Memory B cell (primary cell): ENCODE results near the gene ZNF536.
"Not testable (repeated sequence)": the region's sequence is repeated elsewhere in the genome, so short reads cannot be mapped to it uniquely, and the experiment has no call there.

Source experiments
- ATAC-seq: fragments of 150-1000 bp; cut with Tn5 transposase; 2 replicates; pipeline ENCODE4 v1.10.0; 2021; ENCODE audit warnings: low read depth, mild to moderate bottlenecking, moderate library complexity
- DNase-seq, 2 donors: peaks; one replicate each; pipeline ENCODE4 v3.0.0; 2022; ENCODE audit warnings: low spot score in 2 of 2
- H3K27ac Mint-ChIP-seq: one replicate; pipeline ENCODE4 v1.8.0; 2022; ENCODE audit warnings: mild to moderate bottlenecking, moderate library complexity, mixed read lengths
- H3K27me3 Mint-ChIP-seq: one replicate; pipeline ENCODE4 v1.8.0; 2022; ENCODE audit warnings: mixed read lengths
- H3K36me3 Mint-ChIP-seq: one replicate; pipeline ENCODE4 v1.8.0; 2022; ENCODE audit warnings: mild to moderate bottlenecking, mixed read lengths
- H3K4me1 Mint-ChIP-seq: one replicate; pipeline ENCODE4 v1.8.0; 2022; ENCODE audit warnings: mixed read lengths
- H3K4me3 Mint-ChIP-seq: one replicate; pipeline ENCODE4 v1.8.0; 2022; ENCODE audit warnings: mild to moderate bottlenecking, moderate library complexity, mixed read lengths
- H3K9me3 Mint-ChIP-seq: one replicate; pipeline ENCODE4 v1.8.0; 2022; ENCODE audit warnings: mixed read lengths

Gene ZNF536

GRCh38 chr19:30450100-30450499 lies 77.9 kb downstream of the ZNF536 start:
- Mint-ChIP-seq H3K4me1 (no peaks in the 10 kb centered on the region), H3K4me3 (no peak overlapping the region), H3K36me3 (no peaks in the 10 kb centered on the region), H3K27ac (no peak overlapping the region), H3K9me3 (no peaks in the 10 kb centered on the region), H3K27me3 (no peaks in the 10 kb centered on the region)
- DNase-seq: no peak
- ATAC-seq: no peak

GRCh38 chr19:30450835-30451321 lies 78.7 kb downstream of the ZNF536 start:
- Mint-ChIP-seq H3K27ac (no peak overlapping the region), H3K4me3 (no peak overlapping the region), H3K27me3 (no peaks in the 10 kb centered on the region), H3K9me3 (no peaks in the 10 kb centered on the region), H3K4me1 (no peaks in the 10 kb centered on the region), H3K36me3 (no peaks in the 10 kb centered on the region)
- ATAC-seq (no peak), DNase-seq (no peak)

GRCh38 chr19:30452931-30453330 lies 80.7 kb downstream of the ZNF536 start:
- Mint-ChIP-seq H3K4me1 (no peaks in the 10 kb centered on the region), H3K9me3 (no peaks in the 10 kb centered on the region), H3K36me3 (no peaks in the 10 kb centered on the region), H3K27me3 (no peaks in the 10 kb centered on the region), H3K27ac (no peak overlapping the region), H3K4me3 (no peak overlapping the region)
- DNase-seq: no peak
- ATAC-seq: no peak

GRCh38 chr19:30453743-30454142 lies 81.6 kb downstream of the ZNF536 start:
- DNase-seq: no peak
- Mint-ChIP-seq H3K27me3 (no peaks in the 10 kb centered on the region), H3K4me1 (no peaks in the 10 kb centered on the region), H3K36me3 (no peaks in the 10 kb centered on the region), H3K27ac (no peak overlapping the region), H3K9me3 (no peaks in the 10 kb centered on the region), H3K4me3 (no peak overlapping the region)
- no peak for ATAC-seq

GRCh38 chr19:30455881-30456280 lies 83.7 kb downstream of the ZNF536 start:
- no peaks in the 10 kb centered on the region for H3K36me3 Mint-ChIP-seq
- no peak for ATAC-seq
- H3K27ac Mint-ChIP-seq: no peak overlapping the region
- peaks cover 2% of the 10 kb centered on the region for H3K9me3 Mint-ChIP-seq
- no peaks in the 10 kb centered on the region for H3K4me1 Mint-ChIP-seq
- H3K27me3 Mint-ChIP-seq: no peaks in the 10 kb centered on the region
- H3K4me3 Mint-ChIP-seq: no peak overlapping the region
- DNase-seq: no peak

GRCh38 chr19:30457484-30457883 lies 85.3 kb downstream of the ZNF536 start:
- Mint-ChIP-seq H3K4me1 (no peaks in the 10 kb centered on the region), H3K27ac (no peak overlapping the region), H3K4me3 (no peak overlapping the region), H3K36me3 (no peaks in the 10 kb centered on the region), H3K27me3 (no peaks in the 10 kb centered on the region), H3K9me3 (peaks cover 2% of the 10 kb centered on the region)
- ATAC-seq (no peak), DNase-seq (no peak)

- H3K36me3 Mint-ChIP-seq: no peaks in the 10 kb centered on the region
- no peaks in the 10 kb centered on the region for H3K27me3 Mint-ChIP-seq
- DNase-seq: no peak
- no peak for ATAC-seq
- no peaks in the 10 kb centered on the region for H3K4me1 Mint-ChIP-seq
- H3K9me3 Mint-ChIP-seq: peaks cover 2% of the 10 kb centered on the region
- H3K4me3 Mint-ChIP-seq: no peak overlapping the region
- no peak overlapping the region for H3K27ac Mint-ChIP-seq
Measured at GRCh38 chr19:30459859-30460258, 87.7 kb downstream of the ZNF536 start.

GRCh38 chr19:30464162-30464561 lies 92.0 kb downstream of the ZNF536 start:
- no peak overlapping the region for H3K4me3 Mint-ChIP-seq
- no peak for DNase-seq
- H3K9me3 Mint-ChIP-seq: peaks cover 8% of the 10 kb centered on the region
- H3K4me1 Mint-ChIP-seq: no peaks in the 10 kb centered on the region
- no peak for ATAC-seq
- no peak overlapping the region for H3K27ac Mint-ChIP-seq
- no peaks in the 10 kb centered on the region for H3K27me3 Mint-ChIP-seq
- H3K36me3 Mint-ChIP-seq: no peaks in the 10 kb centered on the region

- ATAC-seq, H3K4me1 Mint-ChIP-seq, H3K9me3 Mint-ChIP-seq, DNase-seq, H3K4me3 Mint-ChIP-seq, H3K27ac Mint-ChIP-seq, H3K27me3 Mint-ChIP-seq, H3K36me3 Mint-ChIP-seq: not testable (repeated sequence)
Measured at GRCh38 chr19:30466598-30466997, 94.4 kb downstream of the ZNF536 start.

- Mint-ChIP-seq H3K4me1 (no peaks in the 10 kb centered on the region), H3K27me3 (no peaks in the 10 kb centered on the region), H3K4me3 (no peak overlapping the region), H3K27ac (no peak overlapping the region), H3K9me3 (peaks cover 6% of the 10 kb centered on the region), H3K36me3 (no peaks in the 10 kb centered on the region)
- no peak for ATAC-seq
- DNase-seq: no peak
Measured at GRCh38 chr19:30467239-30467638, 95.1 kb downstream of the ZNF536 start.

- Mint-ChIP-seq H3K27ac (no peak overlapping the region), H3K9me3 (peaks cover 16% of the 10 kb centered on the region), H3K4me3 (no peak overlapping the region), H3K36me3 (no peaks in the 10 kb centered on the region), H3K4me1 (no peaks in the 10 kb centered on the region), H3K27me3 (no peaks in the 10 kb centered on the region)
- DNase-seq: no peak
- ATAC-seq: no peak
Measured at GRCh38 chr19:30469774-30470173, 97.6 kb downstream of the ZNF536 start.

- peaks cover 20% of the 10 kb centered on the region for H3K9me3 Mint-ChIP-seq
- H3K4me3 Mint-ChIP-seq: no peak overlapping the region
- no peaks in the 10 kb centered on the region for H3K27me3 Mint-ChIP-seq
- H3K27ac Mint-ChIP-seq: no peak overlapping the region
- H3K36me3 Mint-ChIP-seq: no peaks in the 10 kb centered on the region
- H3K4me1 Mint-ChIP-seq: no peaks in the 10 kb centered on the region
- DNase-seq (no peak), ATAC-seq (no peak)
Measured at GRCh38 chr19:30471441-30471840, 99.3 kb downstream of the ZNF536 start.

GRCh38 chr19:30473334-30473867 lies 101.2 kb downstream of the ZNF536 start:
- H3K4me3 Mint-ChIP-seq: no peak overlapping the region
- ATAC-seq: no peak
- no peak overlapping the region for H3K27ac Mint-ChIP-seq
- H3K9me3 Mint-ChIP-seq: peaks cover 17% of the 10 kb centered on the region
- H3K36me3 Mint-ChIP-seq: no peaks in the 10 kb centered on the region
- no peaks in the 10 kb centered on the region for H3K27me3 Mint-ChIP-seq
- H3K4me1 Mint-ChIP-seq: no peaks in the 10 kb centered on the region
- no peak for DNase-seq

GRCh38 chr19:30476997-30477396 lies 104.8 kb downstream of the ZNF536 start:
- DNase-seq (no peak), ATAC-seq (no peak)
- H3K4me1 Mint-ChIP-seq: no peaks in the 10 kb centered on the region
- H3K9me3 Mint-ChIP-seq: peaks cover 24% of the 10 kb centered on the region
- no peaks in the 10 kb centered on the region for H3K27me3 Mint-ChIP-seq
- H3K27ac Mint-ChIP-seq: no peak overlapping the region
- no peak overlapping the region for H3K4me3 Mint-ChIP-seq
- no peaks in the 10 kb centered on the region for H3K36me3 Mint-ChIP-seq

GRCh38 chr19:30479231-30479630 lies 107.0 kb downstream of the ZNF536 start:
- Mint-ChIP-seq H3K9me3 (peaks cover 25% of the 10 kb centered on the region), H3K27ac (no peak overlapping the region), H3K4me1 (no peaks in the 10 kb centered on the region), H3K36me3 (no peaks in the 10 kb centered on the region), H3K4me3 (no peak overlapping the region), H3K27me3 (no peaks in the 10 kb centered on the region)
- DNase-seq (no peak), ATAC-seq (no peak)
